Heart right ventricle (tissue), 16 donors: ENCODE data around the gene ELL. TPM values are rescaled to one million over a fixed set of nuclear protein-coding genes. Genes with fewer than 3 reads are reported as not detected.
A peak's percentile ranks its signal among the peaks of the same experiment; 100 is the strongest.

Experiments used
- ATAC-seq, 8 donors: fragments of 200-7000 bp; cut with Tn5 transposase; one replicate each; pipeline ENCODE4 v1.9.1; 2020; ENCODE audit warnings: mild to moderate bottlenecking in 8 of 8, moderate library complexity in 8 of 8, moderate number of reproducible peaks in 1 of 8
- DNase-seq, 2 donors: peaks; one replicate each; pipeline ENCODE4 v3.0.0-alpha.2; 2020
- H3K27ac ChIP-seq, 10 donors: fragments of 200-600 bp; sonication (generic) in 2 of 10; one replicate each; pipeline versions ENCODE4 v1.5.0 to v1.8.0; 2020 to 2022; ENCODE audit warnings: mild to moderate bottlenecking in 3 of 10
- H3K27me3 ChIP-seq, 7 donors: fragments of 200-600 bp; one replicate each; pipeline ENCODE4 v1.8.0; 2021 to 2022; ENCODE audit warnings: mild to moderate bottlenecking in 2 of 7
- H3K36me3 ChIP-seq, 9 donors: fragments of 200-600 bp; sonication (generic) in 1 of 9; one replicate each; pipeline versions ENCODE4 v1.5.0 to v1.8.0; 2020 to 2022; ENCODE audit warnings: mild to moderate bottlenecking in 2 of 9
- H3K4me1 ChIP-seq, 9 donors: fragments of 200-600 bp; sonication (generic) in 1 of 9; one replicate each; pipeline versions ENCODE4 v1.5.0 to v1.8.0; 2020 to 2022; ENCODE audit warnings: mild to moderate bottlenecking in 4 of 9
- H3K4me3 ChIP-seq, 10 donors: fragments of 200-600 bp; sonication (generic) in 2 of 10; one replicate each; pipeline versions ENCODE4 v1.5.0 to v1.8.0; 2020 to 2022; ENCODE audit warnings: mild to moderate bottlenecking in 7 of 10, moderate library complexity in 2 of 10
- H3K9me3 ChIP-seq, 11 donors: fragments of 200-600 bp in 10 of 11; sonication (generic) in 2 of 11; one replicate each; pipeline versions ENCODE4 v1.5.0 to v1.8.0; 2013 to 2022; ENCODE audit warnings: mild to moderate bottlenecking in 2 of 11, control low read depth in 1 of 11, moderate library complexity in 1 of 11
- WGBS, 2 donors: extraction: QIAGEN DNeasy Blood & Tissue Kit; methylation state at CpG; one replicate each; pipeline ENCODE4 v1.1.7; 2013; ENCODE audit warnings: inconsistent platforms in 1 of 2; 5-methylcytosine and 5-hydroxymethylcytosine counted together
- intact Hi-C, 10 donors: fragments of 100-400 bp; cut with DNase I; formaldehyde crosslinking; loops; one replicate each; pipeline versions ENCODE4 v1.11.1 to v1.14.2; 2022
- polyA plus RNA-seq, 2 donors: library from polyadenylated mRNA; stranded (reverse); fragments of 200-250 nt; gene quantifications; one replicate each; pipeline ENCODE4 v1.2.3, GENCODE V29; 2013
- total RNA-seq, 10 donors: library from RNA; stranded (reverse); fragmentation: NEBNext Ultra II Directional in 3 of 10; extraction: Animal tissue kit (Norgen Biotek cat#: 25700) in 3 of 10; gene quantifications; one replicate each; pipeline versions ENCODE4 v1.2.1 to v1.2.4, GENCODE V29; 2021 to 2023
- TF ChIP-seq, protein P1 (sequence below), 9 donors: fragments of 200-600 bp; sonication (generic) in 2 of 9; IDR thresholded peaks; one replicate each; pipeline versions ENCODE4 v1.5.0 to v1.8.0; 2021 to 2022; ENCODE audit warnings: antibody characterized with exemption in 9 of 9, mild to moderate bottlenecking in 5 of 9, moderate library complexity in 1 of 9
- donor health status: Arrhythmogenic right ventricular cardiomyopathy.
- donor health status: ischemic (EF 13 %, LVEDD 7.1; RV severe dilation, severe dysfunction).
- donor health status: healthy with polysubstance abuse.
- donor health status: DM: no; HTN: yes; CAD: no.
- donor health status: DM: no; HTN: no; CAD: no.
- donor health status: ischemic (EF 25% LVEDD 6.9; RV normal size, moderate dysfunction).
- donor health status: ischemic (EF 25% LVEDD 5.7; RV mildly dilated, moderate dysfunction).
- donor health status: healthy.
- donor health status: DM: yes; HTN: yes; CAD: no.
- donor health status: Ischemic cardiomyopathy.
- donor health status: ischemic (EF 35%, LVEDD 5.7; RV mildly dilated, moderate dysfunction).
- donor health status: nonischemic (EF 11% LVEDD 7.7; RV severe dilation, severe dysfunction).
- donor health status: DM: yes; HTN: yes; CAD: no.
- donor health status: PGD.
- donor health status: ischemic (EF 29% LVEDD 5.4; RV normal size, mild dysfunction).
- donor health status: nonischemic (EF 23%, LVEDD 6.1; RV moderate dilation, normal function).

ELL gene
- total and polyA plus RNA-seq, 12 donors: 4.0 to 13.1 (median 6.8) TPM

DNA sequence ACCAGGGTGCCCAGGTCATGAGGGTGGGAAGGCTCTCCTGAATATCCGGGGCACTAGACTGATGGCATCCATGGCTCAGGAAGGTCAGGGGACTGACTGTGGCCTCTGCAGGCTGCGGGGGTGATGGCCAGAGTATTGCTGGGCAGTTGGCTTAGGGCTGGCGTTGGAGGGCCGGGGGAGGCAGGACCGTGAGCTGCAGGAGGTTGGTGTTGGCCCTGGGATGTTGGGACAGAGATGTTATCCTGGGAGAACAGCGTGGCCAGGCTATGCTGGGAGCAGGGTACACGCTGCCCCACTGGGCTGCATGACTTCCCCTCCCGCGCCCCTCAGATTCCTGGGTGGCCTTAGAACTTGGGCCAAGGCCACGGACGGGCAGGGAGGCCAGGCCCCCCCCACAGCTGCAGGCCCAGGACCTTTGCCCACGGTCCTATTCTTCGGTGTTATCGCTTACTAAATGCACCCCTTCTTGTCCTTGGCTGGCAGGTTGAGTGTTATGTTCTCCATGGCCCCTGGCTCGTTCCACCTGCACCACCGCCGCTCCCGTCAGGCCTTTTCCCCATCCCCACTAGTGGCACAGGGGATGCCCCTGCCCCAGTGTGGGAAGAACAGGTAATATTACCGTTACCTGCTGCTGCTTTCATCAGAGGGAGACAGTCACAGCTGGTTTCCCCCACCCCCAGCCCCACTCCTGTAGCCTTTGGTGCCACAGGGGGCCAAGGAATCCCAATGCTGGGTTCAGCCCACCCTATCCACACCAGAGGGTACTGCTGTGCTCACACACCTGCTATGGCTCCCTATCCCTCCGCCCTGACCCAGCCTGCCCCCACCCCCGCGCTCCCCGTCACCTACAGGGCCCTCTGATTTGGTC, 80.7 kb downstream of the ELL start:
- Histone ChIP-seq H3K4me1 (peaks cover 11 to 31% (median 26%) of the 10 kb centered on the region in 9 donors), H3K36me3 (peaks cover 0 to 37% (median 25%) of the 10 kb centered on the region in 9 donors), H3K27me3 (peaks cover 0 to 23% (median 0%) of the 10 kb centered on the region in 7 donors), H3K27ac (no peak overlapping the region), H3K9me3 (no peaks in the 10 kb centered on the region), H3K4me3 (no peak overlapping the region)
- intact Hi-C loops: loop anchor here in 3 of 10 donors (10.0 kb wide), 3 partner anchors 124 to 414 kb away; no protein-coding TSS in a partner anchor
- TF ChIP-seq, protein P1, sequence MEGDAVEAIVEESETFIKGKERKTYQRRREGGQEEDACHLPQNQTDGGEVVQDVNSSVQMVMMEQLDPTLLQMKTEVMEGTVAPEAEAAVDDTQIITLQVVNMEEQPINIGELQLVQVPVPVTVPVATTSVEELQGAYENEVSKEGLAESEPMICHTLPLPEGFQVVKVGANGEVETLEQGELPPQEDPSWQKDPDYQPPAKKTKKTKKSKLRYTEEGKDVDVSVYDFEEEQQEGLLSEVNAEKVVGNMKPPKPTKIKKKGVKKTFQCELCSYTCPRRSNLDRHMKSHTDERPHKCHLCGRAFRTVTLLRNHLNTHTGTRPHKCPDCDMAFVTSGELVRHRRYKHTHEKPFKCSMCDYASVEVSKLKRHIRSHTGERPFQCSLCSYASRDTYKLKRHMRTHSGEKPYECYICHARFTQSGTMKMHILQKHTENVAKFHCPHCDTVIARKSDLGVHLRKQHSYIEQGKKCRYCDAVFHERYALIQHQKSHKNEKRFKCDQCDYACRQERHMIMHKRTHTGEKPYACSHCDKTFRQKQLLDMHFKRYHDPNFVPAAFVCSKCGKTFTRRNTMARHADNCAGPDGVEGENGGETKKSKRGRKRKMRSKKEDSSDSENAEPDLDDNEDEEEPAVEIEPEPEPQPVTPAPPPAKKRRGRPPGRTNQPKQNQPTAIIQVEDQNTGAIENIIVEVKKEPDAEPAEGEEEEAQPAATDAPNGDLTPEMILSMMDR (IDR thresholded peaks at IDR 0.05): no peak
- DNase-seq (no peak), ATAC-seq (no peak)
- WGBS, 2 donors: 84% methylated on average over 23 of the region's 23 CpGs

DNA sequence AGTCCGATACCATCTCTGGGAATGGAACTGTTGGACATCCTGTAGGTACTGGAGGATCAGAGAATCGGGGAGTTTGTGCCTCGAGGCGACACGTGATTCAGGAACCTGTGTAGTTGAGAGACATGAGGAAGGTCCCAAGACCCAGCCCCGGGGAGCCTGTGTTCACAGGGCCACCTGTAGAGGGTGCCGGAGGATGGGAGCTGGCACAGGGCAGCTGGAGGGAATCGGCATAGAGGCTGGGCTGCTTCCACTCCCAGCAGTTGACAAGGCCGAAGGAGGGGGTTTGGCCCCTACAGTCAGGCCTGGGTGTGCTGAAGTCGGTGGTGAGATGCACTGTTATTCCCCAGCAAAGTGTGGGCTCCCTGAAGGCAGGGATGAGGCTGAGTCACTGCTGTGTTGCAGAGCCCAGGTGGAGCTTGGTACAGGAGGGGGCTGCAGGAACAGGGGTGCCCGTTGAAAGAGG, 81.4 kb downstream of the ELL start:
- TF ChIP-seq, protein P1 (IDR thresholded peaks at IDR 0.05): peak in 6 of 9 donors; percentile 20 to 48 (median 36)
- DNase-seq (no peak), ATAC-seq (no peak)
- 53 to 54% methylated on average over 11 of the region's 11 CpGs for WGBS, 2 donors
- peak overlapping the region in 1 of 10 donors; percentile 24 for H3K27ac ChIP-seq
- intact Hi-C loops: loop anchor here in 3 of 10 donors (10.0 kb wide), 3 partner anchors 124 to 414 kb away; no protein-coding TSS in a partner anchor
- no peaks in the 10 kb centered on the region for H3K9me3 ChIP-seq
- H3K4me1 ChIP-seq: peaks cover 11 to 37% (median 26%) of the 10 kb centered on the region in 9 donors
- H3K27me3 ChIP-seq: peaks cover 0 to 23% (median 0%) of the 10 kb centered on the region in 7 donors
- H3K36me3 ChIP-seq: peaks cover 0 to 37% (median 19%) of the 10 kb centered on the region in 9 donors
- no peak overlapping the region for H3K4me3 ChIP-seq

DNA sequence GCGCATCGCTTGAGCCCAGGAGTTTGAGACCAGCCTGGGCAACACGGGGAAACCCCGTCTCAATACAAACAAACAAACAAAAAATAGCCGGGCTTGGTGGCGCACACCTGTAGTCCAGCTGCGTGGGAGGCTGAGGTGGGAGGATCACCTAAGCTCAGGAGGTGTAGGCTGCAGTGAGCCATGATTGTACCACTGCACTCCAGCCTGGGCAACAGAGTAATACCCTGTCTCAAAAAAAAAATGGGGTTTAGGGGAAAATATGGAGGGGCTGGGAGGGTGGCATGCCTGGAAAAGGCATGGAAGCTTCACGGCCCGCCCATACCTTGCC, 82.0 kb downstream of the ELL start:
- Histone ChIP-seq H3K27ac (peak overlapping the region in 1 of 10 donors; percentile 82), H3K4me1 (peaks cover 11 to 40% (median 26%) of the 10 kb centered on the region in 9 donors), H3K36me3 (peaks cover 0 to 37% (median 16%) of the 10 kb centered on the region in 9 donors), H3K9me3 (no peaks in the 10 kb centered on the region), H3K4me3 (no peak overlapping the region), H3K27me3 (peaks cover 0 to 23% (median 0%) of the 10 kb centered on the region in 7 donors)
- TF ChIP-seq, protein P1 (IDR thresholded peaks at IDR 0.05): no peak
- ATAC-seq: no peak
- WGBS, 2 donors: 87 to 92% methylated on average over 9 of the region's 9 CpGs
- DNase-seq: no peak
- intact Hi-C loops: loop anchor here in 3 of 10 donors (10.0 kb wide), 3 partner anchors 125 to 415 kb away; no protein-coding TSS in a partner anchor

DNA sequence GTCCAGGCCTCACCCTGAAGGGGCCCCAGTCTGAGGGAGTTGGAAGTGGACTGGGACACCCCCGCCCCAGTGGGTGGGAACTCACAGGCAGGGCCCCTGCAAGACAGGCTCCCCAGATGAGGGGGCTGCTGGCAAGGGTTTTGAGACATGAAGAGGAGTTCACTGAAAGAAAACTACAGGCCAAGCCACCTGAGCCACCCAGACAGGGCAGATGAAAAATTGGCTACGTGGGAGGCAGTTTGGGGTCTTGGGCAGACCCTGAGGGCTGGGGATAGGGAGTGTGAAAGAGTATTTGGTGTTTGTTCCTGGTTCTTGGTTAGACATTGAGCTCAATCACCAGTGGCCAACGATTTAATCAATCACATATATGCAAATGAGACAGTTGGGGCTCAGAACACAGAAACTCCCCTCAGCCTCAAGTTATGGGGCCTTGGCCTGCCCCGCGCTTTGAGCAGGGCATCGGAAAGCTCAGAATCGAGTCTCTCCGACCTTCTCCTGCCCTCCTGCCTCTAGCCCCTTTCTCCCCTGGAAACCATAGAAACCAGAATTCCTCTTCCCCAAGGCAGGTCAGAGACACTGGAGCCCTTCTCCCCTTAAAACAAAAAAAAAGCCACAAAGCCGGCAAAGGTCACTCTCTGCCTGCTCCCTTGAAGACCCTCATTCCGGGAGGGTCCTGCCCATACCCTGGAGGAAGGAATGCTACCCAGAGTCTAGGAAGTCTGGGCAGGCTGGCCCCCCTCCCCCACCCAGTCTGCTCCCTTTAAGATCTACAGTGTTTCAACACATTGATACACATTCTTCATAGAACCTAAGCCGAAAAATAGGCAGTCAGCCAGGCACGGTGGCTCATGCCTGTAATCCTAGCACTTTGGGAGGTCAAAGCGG, 82.6 kb downstream of the ELL start:
- peak in 1 of 8 donors; percentile 0 for ATAC-seq
- Histone ChIP-seq H3K36me3 (peaks cover 0 to 35% (median 10%) of the 10 kb centered on the region in 9 donors), H3K9me3 (no peaks in the 10 kb centered on the region), H3K27ac (peak overlapping the region in 9 of 10 donors; percentile 29 to 89 (median 80)), H3K27me3 (peaks cover 0 to 23% (median 0%) of the 10 kb centered on the region in 7 donors), H3K4me3 (peak overlapping the region in 1 of 10 donors; percentile 70), H3K4me1 (peaks cover 11 to 45% (median 26%) of the 10 kb centered on the region in 9 donors)
- 67 to 76% methylated on average over 13 of the region's 13 CpGs for WGBS, 2 donors
- TF ChIP-seq, protein P1 (IDR thresholded peaks at IDR 0.05): no peak
- intact Hi-C loops: no loop called here
- no peak for DNase-seq
